ENCODE measurements around the gene CDH23. TPM values are rescaled to one million over a fixed set of nuclear protein-coding genes. Genes with fewer than 3 reads are reported as not detected.

The CDH23 gene
- total and polyA plus RNA-seq, 8 donors = 3.4 to 64.6 (median 9.9) TPM

- Histone ChIP-seq H3K9me3 (no peaks in the 10 kb centered on the region), H3K27ac (no peak overlapping the region), H3K4me1 (no peaks in the 10 kb centered on the region), H3K4me3 (no peak overlapping the region), H3K36me3 (no peaks in the 10 kb centered on the region), H3K27me3 (no peaks in the 10 kb centered on the region)
- FAIRE-seq = no peak
- no peak for ATAC-seq
- 71 to 85% methylated on average over 7 of the region's 7 CpGs for WGBS, 2 donors
- no peak for DNase-seq
- TF ChIP-seq CTCF (IDR thresholded peaks at IDR 0.05) = no peak
- intact Hi-C loops (cut with DNase I) = no loop called here
Measured at GRCh38 chr10:71537681-71538080, 141.0 kb downstream of the CDH23 start.

GRCh38 chr10:71538608-71539260 lies 142.0 kb downstream of the CDH23 start:
- FAIRE-seq = no peak

GRCh38 chr10:71539442-71540118 lies 142.9 kb downstream of the CDH23 start:
- WGBS, 2 donors = 69 to 88% methylated on average over 3 of the region's 3 CpGs
- DNase-seq (no peak), ATAC-seq (no peak), FAIRE-seq (no peak)
- H3K27ac ChIP-seq = no peak overlapping the region
- no peaks in the 10 kb centered on the region for H3K9me3 ChIP-seq
- TF ChIP-seq CTCF (IDR thresholded peaks at IDR 0.05) = no peak
- no peaks in the 10 kb centered on the region for H3K36me3 ChIP-seq
- no peak overlapping the region for H3K4me3 ChIP-seq
- intact Hi-C loops (cut with DNase I) = no loop called here
- H3K4me1 ChIP-seq = no peaks in the 10 kb centered on the region
- H3K27me3 ChIP-seq = no peaks in the 10 kb centered on the region

More at GRCh38 chr10:71538608-71539260, 142.0 kb downstream of the CDH23 start:
- Histone ChIP-seq H3K9me3 (no peaks in the 10 kb centered on the region), H3K4me1 (no peaks in the 10 kb centered on the region), H3K36me3 (no peaks in the 10 kb centered on the region), H3K27ac (no peak overlapping the region), H3K27me3 (no peaks in the 10 kb centered on the region), H3K4me3 (no peak overlapping the region)
- intact Hi-C loops (cut with DNase I) = no loop called here
- no peak for TF ChIP-seq CTCF (IDR thresholded peaks at IDR 0.05)
- no peak for ATAC-seq
- no peak for DNase-seq
- WGBS, 2 donors = 78 to 80% methylated on average over 9 of the region's 9 CpGs

GRCh38 chr10:71542478-71542877 lies 145.8 kb downstream of the CDH23 start:
- 82 to 94% methylated on average over 7 of the region's 7 CpGs for WGBS, 2 donors
- FAIRE-seq (no peak), DNase-seq (no peak), ATAC-seq (no peak)
- Histone ChIP-seq H3K27ac (no peak overlapping the region), H3K4me1 (no peaks in the 10 kb centered on the region), H3K36me3 (no peaks in the 10 kb centered on the region), H3K4me3 (no peak overlapping the region), H3K27me3 (no peaks in the 10 kb centered on the region), H3K9me3 (no peaks in the 10 kb centered on the region)
- TF ChIP-seq CTCF (IDR thresholded peaks at IDR 0.05) = no peak
- intact Hi-C loops (cut with DNase I) = no loop called here

GRCh38 chr10:71543608-71544170 lies 147.0 kb downstream of the CDH23 start:
- TF ChIP-seq CTCF (IDR thresholded peaks at IDR 0.05) = no peak
- FAIRE-seq (no peak), DNase-seq (no peak), ATAC-seq (no peak)
- WGBS, 2 donors = 48 to 63% methylated on average over 3 of the region's 3 CpGs
- intact Hi-C loops (cut with DNase I) = no loop called here
- Histone ChIP-seq H3K9me3 (no peaks in the 10 kb centered on the region), H3K36me3 (no peaks in the 10 kb centered on the region), H3K27ac (no peak overlapping the region), H3K4me3 (no peak overlapping the region), H3K4me1 (no peaks in the 10 kb centered on the region), H3K27me3 (no peaks in the 10 kb centered on the region)
